NB4 (cell line): ENCODE data around the gene FMNL2.

Experiments
- CTCF ChIP-seq: IDR thresholded peaks from one replicate; pipeline ENCODE4 v1.5.1; 2012; ENCODE audit warnings: low read depth, low read length
- POLR2A ChIP-seq: IDR thresholded peaks from 2 replicates; pipeline ENCODE4 v1.6.1; 2011; ENCODE audit warnings: mild to moderate bottlenecking; ENCODE audit not compliant: insufficient read length; ENCODE audit errors: extremely low read depth

DNA sequence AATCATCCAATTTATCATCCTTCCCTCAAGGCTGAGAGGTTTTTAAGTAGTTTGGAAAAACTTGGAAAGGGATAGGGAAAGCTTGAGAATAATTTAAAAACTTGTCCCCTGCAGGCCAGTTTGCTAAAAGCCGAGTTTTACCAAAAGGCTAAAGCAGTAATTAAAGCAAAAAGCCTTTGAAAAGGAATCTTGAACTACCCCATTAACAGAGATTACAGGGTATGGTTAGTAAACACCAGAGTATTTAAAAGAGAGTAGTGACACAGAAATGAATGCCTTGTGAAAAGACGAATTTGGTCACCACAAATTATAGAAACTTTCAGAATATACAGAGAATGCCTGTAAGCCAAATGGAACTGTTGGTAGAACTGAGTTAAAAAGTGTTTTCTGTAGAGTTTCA is 85.0 kb downstream of the FMNL2 start:
- TF ChIP-seq CTCF = no peak
- TF ChIP-seq POLR2A = no peak
